ENCODE measurements around the gene MRPS9.

- TF ChIP-seq CTCF (IDR thresholded peaks at IDR 0.05; ENCODE audit: insufficient read depth, low read length, poor library complexity, severe bottlenecking) (no peak), EZH2phosphoT487 (conservative IDR thresholded peaks at IDR 0.05; ENCODE audit: low read length) (no peak)
These were observed 89.5 kb downstream of the MRPS9 start for GRCh38 chr2:105127289-105127915.
